Measurements from ENCODE around the gene FADS6.

DNA sequence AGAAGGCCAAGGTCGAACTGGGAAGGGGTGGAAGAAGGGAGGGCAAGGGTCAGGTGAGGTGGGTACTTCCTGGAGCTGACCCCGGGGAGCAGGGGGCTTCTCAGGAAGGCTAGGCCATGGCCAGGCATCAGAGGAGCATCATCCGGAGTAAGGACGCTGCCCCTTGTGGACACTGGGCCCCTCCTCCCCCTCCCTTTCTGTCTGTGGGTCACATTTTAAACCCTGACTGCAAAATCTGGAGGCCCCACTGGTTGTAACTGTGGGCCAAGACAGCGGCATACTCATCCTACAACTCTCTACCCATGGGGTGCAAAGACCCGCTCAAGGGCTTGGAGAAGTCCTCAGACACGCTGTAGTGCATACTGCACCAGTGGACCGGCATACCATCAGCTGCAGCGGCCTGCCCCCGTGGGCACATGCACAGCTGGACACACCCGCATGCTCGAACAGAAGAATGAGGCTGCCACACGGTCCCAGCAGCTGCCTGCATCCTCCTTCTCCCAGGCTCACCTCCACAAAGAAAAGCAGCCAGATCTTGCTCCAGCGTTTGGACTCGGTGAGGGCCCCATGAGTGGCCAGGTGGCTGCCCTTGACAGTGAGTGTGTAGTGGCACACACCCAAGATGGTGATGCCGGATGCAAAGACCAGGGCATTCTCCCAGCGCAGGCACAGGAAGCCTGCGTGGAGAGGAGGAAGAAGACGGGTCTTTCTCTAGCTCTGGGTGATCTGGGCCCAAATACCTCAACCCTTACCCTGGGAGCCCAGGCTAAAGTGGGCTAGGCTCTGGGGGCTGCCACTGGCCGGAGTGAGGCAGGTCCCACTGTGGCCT is 1.2 kb downstream of the FADS6 start:
- TF ChIP-seq POLR2A (IDR thresholded peaks at IDR 0.05; ENCODE audit: extremely low read depth, insufficient read length): no peak
- TF ChIP-seq, protein P1, sequence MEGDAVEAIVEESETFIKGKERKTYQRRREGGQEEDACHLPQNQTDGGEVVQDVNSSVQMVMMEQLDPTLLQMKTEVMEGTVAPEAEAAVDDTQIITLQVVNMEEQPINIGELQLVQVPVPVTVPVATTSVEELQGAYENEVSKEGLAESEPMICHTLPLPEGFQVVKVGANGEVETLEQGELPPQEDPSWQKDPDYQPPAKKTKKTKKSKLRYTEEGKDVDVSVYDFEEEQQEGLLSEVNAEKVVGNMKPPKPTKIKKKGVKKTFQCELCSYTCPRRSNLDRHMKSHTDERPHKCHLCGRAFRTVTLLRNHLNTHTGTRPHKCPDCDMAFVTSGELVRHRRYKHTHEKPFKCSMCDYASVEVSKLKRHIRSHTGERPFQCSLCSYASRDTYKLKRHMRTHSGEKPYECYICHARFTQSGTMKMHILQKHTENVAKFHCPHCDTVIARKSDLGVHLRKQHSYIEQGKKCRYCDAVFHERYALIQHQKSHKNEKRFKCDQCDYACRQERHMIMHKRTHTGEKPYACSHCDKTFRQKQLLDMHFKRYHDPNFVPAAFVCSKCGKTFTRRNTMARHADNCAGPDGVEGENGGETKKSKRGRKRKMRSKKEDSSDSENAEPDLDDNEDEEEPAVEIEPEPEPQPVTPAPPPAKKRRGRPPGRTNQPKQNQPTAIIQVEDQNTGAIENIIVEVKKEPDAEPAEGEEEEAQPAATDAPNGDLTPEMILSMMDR (IDR thresholded peaks at IDR 0.05; ENCODE audit: low read depth, low read length): no peak
- TF ChIP-seq, protein P2, sequence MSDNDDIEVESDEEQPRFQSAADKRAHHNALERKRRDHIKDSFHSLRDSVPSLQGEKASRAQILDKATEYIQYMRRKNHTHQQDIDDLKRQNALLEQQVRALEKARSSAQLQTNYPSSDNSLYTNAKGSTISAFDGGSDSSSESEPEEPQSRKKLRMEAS (IDR thresholded peaks at IDR 0.05; ENCODE audit: low read depth, low read length): no peak

Measured in NB4 (cell line).